ENCODE data around the gene SOCS7.

Gene SOCS7

DNA sequence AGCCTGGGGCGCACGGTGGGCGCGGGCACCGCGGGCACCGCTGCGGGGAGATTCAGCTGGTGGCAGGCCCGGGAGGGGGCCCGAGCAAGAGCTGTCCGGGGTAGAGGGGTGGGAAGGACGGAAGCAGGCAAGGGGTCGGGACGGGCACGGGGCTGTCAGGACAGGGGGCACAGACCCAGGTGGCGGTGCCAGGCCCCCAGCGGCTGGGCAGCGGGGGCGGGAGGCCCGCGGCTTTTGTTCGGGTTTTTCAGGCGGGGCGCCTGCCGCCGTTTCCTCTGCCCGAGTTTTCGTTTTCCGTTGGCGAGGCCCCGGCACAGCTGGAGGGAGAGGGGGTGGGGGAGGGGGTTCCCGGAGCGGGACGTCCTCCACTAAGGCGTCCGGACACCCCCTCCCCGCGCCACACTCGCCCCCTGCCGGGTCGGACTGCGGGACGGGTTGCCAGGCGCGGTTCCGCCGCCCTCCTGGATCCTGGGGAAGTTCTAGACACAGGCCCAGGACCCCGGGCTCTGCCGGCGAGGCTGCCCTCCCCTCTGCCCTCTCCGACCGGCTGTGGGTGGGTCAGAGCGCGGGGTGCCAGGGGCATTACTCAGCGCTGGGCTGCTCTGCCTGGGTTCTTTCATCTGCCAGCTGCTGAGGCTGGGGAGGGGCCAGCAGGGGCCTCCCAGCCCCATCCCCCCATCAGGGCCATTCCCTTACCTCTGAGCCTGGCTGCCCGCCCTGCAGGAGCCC, 77.2 kb downstream of the SOCS7 start:
- no peak for TF ChIP-seq RAD21 (IDR thresholded peaks at IDR 0.05; ENCODE audit: low read depth)
- peak; percentile 98 for TF ChIP-seq ZBTB7A (IDR thresholded peaks at IDR 0.05; ENCODE audit: low read depth)
- TF ChIP-seq NFIC (IDR thresholded peaks at IDR 0.05) = peak; percentile 30; the same call in 1 of the 2 replicates
- TF ChIP-seq, protein P1, sequence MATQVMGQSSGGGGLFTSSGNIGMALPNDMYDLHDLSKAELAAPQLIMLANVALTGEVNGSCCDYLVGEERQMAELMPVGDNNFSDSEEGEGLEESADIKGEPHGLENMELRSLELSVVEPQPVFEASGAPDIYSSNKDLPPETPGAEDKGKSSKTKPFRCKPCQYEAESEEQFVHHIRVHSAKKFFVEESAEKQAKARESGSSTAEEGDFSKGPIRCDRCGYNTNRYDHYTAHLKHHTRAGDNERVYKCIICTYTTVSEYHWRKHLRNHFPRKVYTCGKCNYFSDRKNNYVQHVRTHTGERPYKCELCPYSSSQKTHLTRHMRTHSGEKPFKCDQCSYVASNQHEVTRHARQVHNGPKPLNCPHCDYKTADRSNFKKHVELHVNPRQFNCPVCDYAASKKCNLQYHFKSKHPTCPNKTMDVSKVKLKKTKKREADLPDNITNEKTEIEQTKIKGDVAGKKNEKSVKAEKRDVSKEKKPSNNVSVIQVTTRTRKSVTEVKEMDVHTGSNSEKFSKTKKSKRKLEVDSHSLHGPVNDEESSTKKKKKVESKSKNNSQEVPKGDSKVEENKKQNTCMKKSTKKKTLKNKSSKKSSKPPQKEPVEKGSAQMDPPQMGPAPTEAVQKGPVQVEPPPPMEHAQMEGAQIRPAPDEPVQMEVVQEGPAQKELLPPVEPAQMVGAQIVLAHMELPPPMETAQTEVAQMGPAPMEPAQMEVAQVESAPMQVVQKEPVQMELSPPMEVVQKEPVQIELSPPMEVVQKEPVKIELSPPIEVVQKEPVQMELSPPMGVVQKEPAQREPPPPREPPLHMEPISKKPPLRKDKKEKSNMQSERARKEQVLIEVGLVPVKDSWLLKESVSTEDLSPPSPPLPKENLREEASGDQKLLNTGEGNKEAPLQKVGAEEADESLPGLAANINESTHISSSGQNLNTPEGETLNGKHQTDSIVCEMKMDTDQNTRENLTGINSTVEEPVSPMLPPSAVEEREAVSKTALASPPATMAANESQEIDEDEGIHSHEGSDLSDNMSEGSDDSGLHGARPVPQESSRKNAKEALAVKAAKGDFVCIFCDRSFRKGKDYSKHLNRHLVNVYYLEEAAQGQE (IDR thresholded peaks at IDR 0.05; ENCODE audit: low read depth) = no peak
- TF ChIP-seq FOXM1 (IDR thresholded peaks at IDR 0.05; ENCODE audit: borderline replicate concordance, low read depth) = 0 out of 2 replicates have a peak, but pooled peaks have one; percentile 36
- TF ChIP-seq TEAD4 (IDR thresholded peaks at IDR 0.05) = no peak; the same call in 1 of the 2 replicates
- no peak for TF ChIP-seq YY1 (IDR thresholded peaks at IDR 0.05; ENCODE audit: low read depth)
- TF ChIP-seq, protein P2, sequence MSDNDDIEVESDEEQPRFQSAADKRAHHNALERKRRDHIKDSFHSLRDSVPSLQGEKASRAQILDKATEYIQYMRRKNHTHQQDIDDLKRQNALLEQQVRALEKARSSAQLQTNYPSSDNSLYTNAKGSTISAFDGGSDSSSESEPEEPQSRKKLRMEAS (IDR thresholded peaks at IDR 0.05) = peak; percentile 24; the same call in 1 of the 2 replicates
- TF ChIP-seq TAF1 (IDR thresholded peaks at IDR 0.05; ENCODE audit: low read depth) = peak; percentile 16; the same call in 1 of the 2 replicates
- TF ChIP-seq EGR1 (IDR thresholded peaks at IDR 0.05) = peak; percentile 49; the same call in 1 of the 2 replicates
- peak; percentile 25; the same call in 1 of the 2 replicates for TF ChIP-seq EP300 (IDR thresholded peaks at IDR 0.05; ENCODE audit: borderline replicate concordance)
- peak; percentile 87 for TF ChIP-seq TCF12 (IDR thresholded peaks at IDR 0.05; ENCODE audit: low read depth)

DNA sequence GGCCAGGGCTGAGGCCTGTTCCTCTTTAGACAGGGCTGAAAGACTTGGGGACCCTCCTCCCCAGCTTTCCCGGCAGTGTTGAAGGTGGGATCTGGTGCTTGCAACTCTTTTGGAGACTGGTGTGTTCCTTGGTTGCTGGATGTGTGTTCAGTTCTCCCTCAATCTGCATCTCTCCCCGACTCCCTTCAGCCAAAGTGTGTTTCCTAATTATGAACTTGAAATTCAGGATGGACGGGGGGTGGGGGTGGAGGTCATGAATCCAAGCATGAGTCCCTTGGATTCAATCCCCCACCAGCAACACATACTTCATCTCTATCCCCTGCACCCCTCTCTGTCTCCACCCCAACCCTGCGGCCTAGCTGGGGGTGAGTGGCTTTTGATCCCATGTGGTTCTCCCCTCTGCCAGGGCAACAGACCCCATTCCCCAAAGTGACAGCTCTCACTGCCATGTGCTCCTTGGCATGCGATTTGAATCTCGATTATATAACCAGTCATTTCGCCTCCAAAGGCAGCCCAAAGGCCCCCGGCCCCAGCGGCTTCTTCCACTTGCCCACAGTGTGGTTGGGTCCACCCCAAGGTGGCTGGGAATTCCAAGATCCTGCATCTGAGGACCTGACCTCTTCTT, 77.9 kb downstream of the SOCS7 start:
- TF ChIP-seq RAD21 (IDR thresholded peaks at IDR 0.05; ENCODE audit: low read depth) (no peak), FOXM1 (IDR thresholded peaks at IDR 0.05; ENCODE audit: borderline replicate concordance, low read depth) (no peak), CEBPB (IDR thresholded peaks at IDR 0.05) (no peak), YY1 (IDR thresholded peaks at IDR 0.05; ENCODE audit: low read depth) (no peak), ZBTB7A (IDR thresholded peaks at IDR 0.05; ENCODE audit: low read depth) (no peak), TAF1 (IDR thresholded peaks at IDR 0.05; ENCODE audit: low read depth) (no peak), TEAD4 (IDR thresholded peaks at IDR 0.05) (no peak), TCF12 (IDR thresholded peaks at IDR 0.05; ENCODE audit: low read depth) (no peak), EGR1 (IDR thresholded peaks at IDR 0.05) (no peak), EP300 (IDR thresholded peaks at IDR 0.05; ENCODE audit: borderline replicate concordance) (no peak), CREB1 (IDR thresholded peaks at IDR 0.05; ENCODE audit: low read depth) (no peak)
- TF ChIP-seq, protein P3, sequence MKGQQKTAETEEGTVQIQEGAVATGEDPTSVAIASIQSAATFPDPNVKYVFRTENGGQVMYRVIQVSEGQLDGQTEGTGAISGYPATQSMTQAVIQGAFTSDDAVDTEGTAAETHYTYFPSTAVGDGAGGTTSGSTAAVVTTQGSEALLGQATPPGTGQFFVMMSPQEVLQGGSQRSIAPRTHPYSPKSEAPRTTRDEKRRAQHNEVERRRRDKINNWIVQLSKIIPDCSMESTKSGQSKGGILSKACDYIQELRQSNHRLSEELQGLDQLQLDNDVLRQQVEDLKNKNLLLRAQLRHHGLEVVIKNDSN (IDR thresholded peaks at IDR 0.05) = no peak
- TF ChIP-seq, protein P2 (IDR thresholded peaks at IDR 0.05) = no peak

DNA sequence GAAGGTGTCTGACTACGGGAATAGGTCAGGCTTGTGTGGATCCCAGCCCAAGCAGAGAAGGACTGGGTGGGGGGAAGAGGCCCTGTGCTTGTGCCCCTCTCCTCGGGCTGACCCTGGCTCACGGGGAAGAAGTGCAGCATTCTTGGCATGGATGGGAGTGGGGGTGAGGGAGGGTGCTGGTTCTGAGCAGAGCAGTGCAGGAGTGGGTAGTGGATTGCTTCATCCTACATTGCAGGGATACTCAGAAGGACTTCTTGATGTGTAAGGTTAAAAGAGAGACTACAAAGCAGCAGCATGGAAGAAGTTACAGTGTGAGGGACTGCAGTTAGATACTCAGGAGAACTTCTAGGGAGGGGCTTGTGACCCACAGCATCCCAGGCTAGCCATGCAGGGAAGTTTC, 78.7 kb downstream of the SOCS7 start:
- TF ChIP-seq, protein P2 (IDR thresholded peaks at IDR 0.05) = no peak
- TF ChIP-seq TAF1 (IDR thresholded peaks at IDR 0.05; ENCODE audit: low read depth) (no peak), TEAD4 (IDR thresholded peaks at IDR 0.05) (no peak), RAD21 (IDR thresholded peaks at IDR 0.05; ENCODE audit: low read depth) (no peak), ZBTB7A (IDR thresholded peaks at IDR 0.05; ENCODE audit: low read depth) (no peak), NFIC (IDR thresholded peaks at IDR 0.05) (no peak), FOXM1 (IDR thresholded peaks at IDR 0.05; ENCODE audit: borderline replicate concordance, low read depth) (no peak), CEBPB (IDR thresholded peaks at IDR 0.05) (no peak), YY1 (IDR thresholded peaks at IDR 0.05; ENCODE audit: low read depth) (no peak), EGR1 (IDR thresholded peaks at IDR 0.05) (no peak), CREB1 (IDR thresholded peaks at IDR 0.05; ENCODE audit: low read depth) (no peak), TCF12 (IDR thresholded peaks at IDR 0.05; ENCODE audit: low read depth) (no peak), EP300 (IDR thresholded peaks at IDR 0.05; ENCODE audit: borderline replicate concordance) (no peak)
- TF ChIP-seq, protein P1 (IDR thresholded peaks at IDR 0.05; ENCODE audit: low read depth) = no peak
- TF ChIP-seq, protein P3 (IDR thresholded peaks at IDR 0.05) = no peak

DNA sequence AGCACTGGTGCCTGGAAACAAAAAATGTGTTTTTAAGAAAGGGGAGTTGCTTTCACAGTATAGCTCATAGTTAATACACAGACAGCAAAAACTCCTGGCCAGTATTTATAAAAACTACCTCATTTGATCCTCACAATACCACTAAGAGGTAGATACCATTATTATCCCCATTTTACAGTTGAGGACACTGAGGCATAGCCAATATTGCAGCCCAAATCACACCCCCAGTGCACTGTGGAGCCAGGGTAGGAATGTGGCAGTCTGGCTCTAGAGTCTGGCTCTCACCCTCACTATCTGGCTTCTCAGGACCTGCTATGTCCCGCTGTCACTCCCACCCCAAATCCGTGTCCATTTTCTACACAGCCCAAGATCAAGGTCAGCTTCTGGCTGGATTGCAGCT, 79.2 kb downstream of the SOCS7 start:
- TF ChIP-seq, protein P3 (IDR thresholded peaks at IDR 0.05) = no peak
- TF ChIP-seq EGR1 (IDR thresholded peaks at IDR 0.05) (no peak), NFIC (IDR thresholded peaks at IDR 0.05) (no peak), CEBPB (IDR thresholded peaks at IDR 0.05) (no peak), FOXM1 (IDR thresholded peaks at IDR 0.05; ENCODE audit: borderline replicate concordance, low read depth) (no peak), YY1 (IDR thresholded peaks at IDR 0.05; ENCODE audit: low read depth) (no peak), RAD21 (IDR thresholded peaks at IDR 0.05; ENCODE audit: low read depth) (no peak), ZBTB7A (IDR thresholded peaks at IDR 0.05; ENCODE audit: low read depth) (no peak), TCF12 (IDR thresholded peaks at IDR 0.05; ENCODE audit: low read depth) (no peak), CREB1 (IDR thresholded peaks at IDR 0.05; ENCODE audit: low read depth) (no peak), TAF1 (IDR thresholded peaks at IDR 0.05; ENCODE audit: low read depth) (no peak), TEAD4 (IDR thresholded peaks at IDR 0.05) (no peak), EP300 (IDR thresholded peaks at IDR 0.05; ENCODE audit: borderline replicate concordance) (no peak)
- TF ChIP-seq, protein P2 (IDR thresholded peaks at IDR 0.05) = no peak
- TF ChIP-seq, protein P1 (IDR thresholded peaks at IDR 0.05; ENCODE audit: low read depth) = no peak

Data from Ishikawa (cell line).